Right cardiac atrium (tissue), 5 donors: ENCODE results near the gene SOCS1. TPM values are rescaled to one million over a fixed set of nuclear protein-coding genes. Genes with fewer than 3 reads are reported as not detected.
A peak's percentile ranks its signal among the peaks of the same experiment; 100 is the strongest.
"Not testable (repeated sequence)": the region's sequence is repeated elsewhere in the genome, so short reads cannot be mapped to it uniquely, and the experiment has no call there.

Experiments
- ATAC-seq, 2 donors: fragments of 200-7000 bp; cut with Tn5 transposase; one replicate each; pipeline versions ENCODE4 v1.8.0 to v1.9.1; 2020; ENCODE audit warnings: moderate library complexity in 2 of 2, mild to moderate bottlenecking in 1 of 2
- DNase-seq, 3 donors: peaks; one replicate each; pipeline ENCODE4 v3.0.0-alpha.2; 2020
- H3K27ac ChIP-seq: one replicate; pipeline ENCODE4 v1.5.1; 2013; ENCODE audit warnings: mild to moderate bottlenecking, low read length, control low read depth, moderate library complexity
- H3K27me3 ChIP-seq: one replicate; pipeline ENCODE4 v1.6.1; 2013; ENCODE audit not compliant: control insufficient read depth, insufficient read depth
- H3K4me1 ChIP-seq: one replicate; pipeline ENCODE4 v1.6.1; 2013; ENCODE audit warnings: low read length; ENCODE audit not compliant: control insufficient read depth, insufficient read depth
- H3K4me3 ChIP-seq: one replicate; pipeline ENCODE4 v1.5.1; 2013; ENCODE audit warnings: low read length, control low read depth
- H3K9me3 ChIP-seq: one replicate; pipeline ENCODE4 v1.6.1; 2013; ENCODE audit warnings: low read length; ENCODE audit not compliant: control insufficient read depth
- WGBS: extraction: QIAGEN DNeasy Blood & Tissue Kit; methylation state at CpG from one replicate; pipeline ENCODE4 v1.1.7; 2013; 5-methylcytosine and 5-hydroxymethylcytosine counted together
- intact Hi-C, 4 donors: fragments of 100-400 bp; cut with DNase I; formaldehyde crosslinking; loops; one replicate each; pipeline versions ENCODE4 v1.11.0 to v1.14.0; 2022 to 2023
- long read RNA-seq, 4 donors: library from polyadenylated mRNA; unstranded; transcript quantifications; one replicate each; pipeline ENCODE4 v2.0.0, GENCODE V29; 2020 to 2021
- polyA plus RNA-seq: library from polyadenylated mRNA; stranded (reverse); fragments of 200-250 nt; gene quantifications from one replicate; pipeline ENCODE4 v1.2.3, GENCODE V29; 2013
- total RNA-seq, 4 donors: library from RNA; stranded (reverse); fragmentation: NEBNext Ultra II Directional; extraction: Animal tissue kit (Norgen Biotek cat#: 25700); gene quantifications; one replicate each; pipeline ENCODE4 v1.2.1, GENCODE V29; 2021
- donor health status: healthy with polysubstance abuse.
- donor health status: DM: no; HTN: yes; CAD: no.
- donor health status: DM: no; HTN: no; CAD: no.
- donor health status: DM: no; HTN: yes; CAD: no; lungs with severe emphysema.
- donor health status: DM: yes; HTN: yes; CAD: no.

SOCS1 gene, protein sequence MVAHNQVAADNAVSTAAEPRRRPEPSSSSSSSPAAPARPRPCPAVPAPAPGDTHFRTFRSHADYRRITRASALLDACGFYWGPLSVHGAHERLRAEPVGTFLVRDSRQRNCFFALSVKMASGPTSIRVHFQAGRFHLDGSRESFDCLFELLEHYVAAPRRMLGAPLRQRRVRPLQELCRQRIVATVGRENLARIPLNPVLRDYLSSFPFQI
- 1 to 10 TPM in 3 of 4 donors, under 1 TPM in 1; 0.96 to 5.5 (median 2.2) TPM for total RNA-seq
- polyA plus RNA-seq: 2.1 TPM
- long read RNA-seq, donor 1: 0 reads
- long read RNA-seq, donor 2, partial matches to known transcripts: 0 of 2 reads
- long read RNA-seq, donor 2, other reads (novel, unspliced or antisense): 0 of 2 reads
- long read RNA-seq, donor 3: 0 reads
- long read RNA-seq, donor 4, partial matches to known transcripts: 0 of 1 reads
- long read RNA-seq, donor 4, other reads (novel, unspliced or antisense): 0 of 1 reads

DNA sequence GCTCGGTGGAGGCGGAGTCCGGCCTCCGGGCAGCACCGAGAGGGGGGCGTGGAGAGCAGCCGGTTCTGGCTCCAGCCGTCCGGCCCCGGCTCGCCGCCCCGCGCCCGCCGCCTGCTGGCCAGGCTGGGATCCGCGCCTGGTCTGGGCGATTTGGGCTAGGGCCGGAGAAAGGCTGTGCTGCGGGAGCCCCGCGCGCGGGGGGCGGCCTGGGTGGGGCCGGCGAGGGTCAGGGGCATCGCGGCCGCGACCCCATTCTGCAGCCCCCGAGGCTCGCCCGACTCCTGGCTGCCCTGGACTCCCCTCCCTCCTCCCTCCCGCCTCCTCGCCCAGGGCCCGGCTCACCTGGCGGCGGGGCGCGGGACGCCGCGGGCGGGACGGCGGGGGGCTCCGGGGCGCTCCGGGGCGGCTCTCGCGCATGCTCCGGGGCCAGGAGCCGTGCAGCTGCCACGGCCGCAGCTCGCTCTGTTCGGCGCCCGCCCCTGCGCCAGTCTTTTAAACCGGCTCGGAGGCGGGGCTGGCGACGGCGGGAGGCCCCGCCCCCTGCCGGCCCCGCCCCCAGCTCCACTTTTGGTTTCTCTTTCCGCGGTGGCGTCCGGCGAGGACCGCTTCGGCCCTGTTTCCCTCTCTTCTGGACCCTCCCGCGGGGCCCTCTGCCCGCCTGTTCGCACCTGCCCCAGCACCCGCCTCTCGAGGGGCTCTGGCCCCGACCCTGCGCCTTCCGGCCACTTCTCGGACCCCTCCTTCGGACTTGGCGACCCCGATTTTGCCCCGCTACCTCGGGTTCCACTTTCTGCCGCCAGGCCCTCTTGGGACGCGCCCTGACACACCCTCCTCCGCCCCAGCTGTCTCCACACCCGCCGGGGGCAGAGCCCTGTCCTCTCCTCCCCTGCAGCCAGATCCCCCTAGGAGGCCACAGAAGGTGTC, at the start of gene SOCS1:
Gene SOCS1 (minus strand): TSS at position 468 of the 924 bp plus-strand sequence. CDS start 726 bp downstream, outside the sequence.
- under 1% methylated on average over 100 of the region's 100 CpGs for WGBS
- H3K9me3 ChIP-seq: no peaks in the 10 kb centered on the region
- intact Hi-C loops: loop anchor here (2.0 to 10.0 kb wide), 8 partner anchors 101 to 889 kb away; no protein-coding TSS in a partner anchor
- H3K4me1 ChIP-seq: peaks cover 10% of the 10 kb centered on the region
- peak within 1 kb of the TSS; percentile 95 for H3K4me3 ChIP-seq
- peak within 1 kb of the TSS; percentile 96 for H3K27ac ChIP-seq
- DNase-seq (peak; percentile 84 to 93 (median 93)), ATAC-seq (peak; percentile 81 to 86)
- no peaks in the 10 kb centered on the region for H3K27me3 ChIP-seq

GRCh38 chr16:11303405-11304138, 47.6 kb upstream of the SOCS1 start:
- no peaks in the 10 kb centered on the region for H3K4me1 ChIP-seq
- 72% methylated on average over 18 of the region's 18 CpGs for WGBS
- intact Hi-C loops: no loop called here
- H3K27me3 ChIP-seq: no peaks in the 10 kb centered on the region
- no peak overlapping the region for H3K27ac ChIP-seq
- DNase-seq (no peak), ATAC-seq (no peak)
- H3K9me3 ChIP-seq: no peaks in the 10 kb centered on the region
- no peak overlapping the region for H3K4me3 ChIP-seq

GRCh38 chr16:11302977-11303376, 47.0 kb upstream of the SOCS1 start:
- DNase-seq (no peak), ATAC-seq (no peak)
- 76% methylated on average over 4 of the region's 4 CpGs for WGBS

DNA sequence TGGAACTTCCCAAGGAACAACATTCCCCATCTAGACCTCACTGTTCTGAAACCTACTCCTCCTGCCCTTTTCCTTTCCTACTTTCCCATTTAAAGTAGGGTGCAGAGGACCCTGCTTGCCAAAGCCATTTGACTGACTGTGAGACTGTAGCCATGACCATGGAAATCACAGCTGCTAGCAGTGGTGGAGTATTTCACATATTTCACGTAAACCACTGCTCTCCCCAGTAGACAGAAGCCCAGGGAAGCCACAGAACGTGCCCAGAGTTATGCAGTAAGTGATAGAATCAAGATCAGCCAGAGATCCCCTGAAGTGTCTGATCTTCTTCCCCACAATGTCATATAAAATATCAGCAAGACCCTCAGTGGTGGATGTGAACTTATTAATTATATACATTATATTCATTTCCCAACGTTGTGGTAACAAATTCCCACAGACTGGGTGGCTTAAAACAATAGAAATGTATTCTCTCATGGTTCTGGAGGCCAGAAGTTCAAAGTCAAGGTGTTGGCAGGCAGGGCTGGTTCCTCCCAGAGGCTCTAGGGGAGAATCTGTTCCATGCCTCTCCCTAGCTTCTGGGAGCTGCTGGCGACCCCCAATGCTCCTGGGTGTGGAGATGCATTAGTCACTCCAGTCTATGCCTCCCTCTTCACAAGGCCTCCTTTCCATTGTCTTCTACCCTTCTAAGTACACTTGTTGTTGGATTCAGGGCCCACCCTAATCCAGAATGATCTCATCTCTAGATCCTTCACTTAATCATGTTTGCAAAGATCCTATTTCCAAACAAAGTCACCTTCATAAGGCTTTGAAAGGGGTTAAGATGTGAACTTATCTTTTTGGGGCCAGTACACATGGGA, 45.9 kb upstream of the SOCS1 start:
- Histone ChIP-seq H3K4me1 (no peaks in the 10 kb centered on the region), H3K27ac (no peak overlapping the region), H3K4me3 (no peak overlapping the region), H3K27me3 (no peaks in the 10 kb centered on the region), H3K9me3 (no peaks in the 10 kb centered on the region)
- 73% methylated on average over 4 of the region's 4 CpGs for WGBS
- DNase-seq (no peak), ATAC-seq (no peak)
- intact Hi-C loops: no loop called here

More at GRCh38 chr16:11302977-11303376, 47.0 kb upstream of the SOCS1 start:
- Histone ChIP-seq H3K4me3 (no peak overlapping the region), H3K4me1 (no peaks in the 10 kb centered on the region), H3K9me3 (no peaks in the 10 kb centered on the region), H3K27ac (no peak overlapping the region), H3K27me3 (no peaks in the 10 kb centered on the region)
- intact Hi-C loops: no loop called here

GRCh38 chr16:11300560-11300892, 44.5 kb upstream of the SOCS1 start:
- DNase-seq: no peak
- no peaks in the 10 kb centered on the region for H3K27me3 ChIP-seq
- H3K4me3 ChIP-seq: no peak overlapping the region
- 90% methylated on average over 7 of the region's 7 CpGs for WGBS
- H3K27ac ChIP-seq: no peak overlapping the region
- H3K9me3 ChIP-seq: no peaks in the 10 kb centered on the region
- intact Hi-C loops: no loop called here
- no peak for ATAC-seq
- H3K4me1 ChIP-seq: no peaks in the 10 kb centered on the region

DNA sequence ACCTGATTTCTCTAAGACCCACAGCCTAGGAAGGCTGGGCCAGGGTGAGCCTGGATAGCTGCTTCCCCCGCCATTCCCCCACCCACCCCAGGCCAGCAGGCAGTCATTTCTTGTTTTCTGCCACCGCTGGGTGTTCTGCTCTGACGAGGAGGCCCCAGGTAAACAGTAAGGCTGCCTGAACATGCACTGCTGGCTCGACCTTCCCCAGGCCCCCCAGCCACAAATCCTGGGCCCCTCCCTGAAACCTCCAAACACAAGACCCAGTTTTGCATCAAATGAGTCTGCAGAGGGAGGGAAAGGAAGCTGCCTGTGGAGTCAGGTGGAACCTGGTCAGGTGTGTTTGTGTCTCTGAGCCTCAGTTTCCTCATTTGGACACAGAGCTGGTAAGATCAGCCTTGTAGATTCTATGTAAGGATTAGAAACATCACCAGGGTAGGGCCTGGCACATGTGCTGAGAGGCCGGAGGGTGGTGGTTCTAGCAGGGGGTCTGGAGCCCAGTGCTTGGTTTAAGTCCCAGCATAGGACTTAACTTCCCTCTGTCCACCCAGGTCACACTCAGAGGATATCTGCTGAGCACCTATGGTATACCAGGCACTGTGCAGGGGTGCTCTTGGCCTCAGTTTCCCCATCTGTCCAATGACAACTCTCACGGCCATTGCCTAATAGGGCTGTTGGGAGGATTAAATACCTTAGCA, 44.0 kb upstream of the SOCS1 start:
- ATAC-seq (no peak), DNase-seq (no peak)
- Histone ChIP-seq H3K27me3 (no peaks in the 10 kb centered on the region), H3K4me3 (no peak overlapping the region), H3K9me3 (no peaks in the 10 kb centered on the region), H3K4me1 (no peaks in the 10 kb centered on the region), H3K27ac (no peak overlapping the region)
- intact Hi-C loops: no loop called here
- 91% methylated on average over 6 of the region's 6 CpGs for WGBS

- intact Hi-C loops, H3K4me1 ChIP-seq, H3K27ac ChIP-seq, ATAC-seq, H3K9me3 ChIP-seq, DNase-seq, H3K4me3 ChIP-seq, H3K27me3 ChIP-seq: not testable (repeated sequence)
- 86% methylated on average over 13 of the region's 13 CpGs for WGBS
Measured at GRCh38 chr16:11298950-11299547, 43.0 kb upstream of the SOCS1 start.

GRCh38 chr16:11298143-11298900, 42.3 kb upstream of the SOCS1 start:
- intact Hi-C loops: no loop called here
- no peaks in the 10 kb centered on the region for H3K4me1 ChIP-seq
- ATAC-seq (no peak), DNase-seq (no peak)
- H3K27me3 ChIP-seq: no peaks in the 10 kb centered on the region
- 96% methylated on average over 5 of the region's 5 CpGs for WGBS
- no peak overlapping the region for H3K4me3 ChIP-seq
- no peak overlapping the region for H3K27ac ChIP-seq
- H3K9me3 ChIP-seq: no peaks in the 10 kb centered on the region
